DND-41 (cell line): ENCODE measurements around the gene CCDC70.

Experiments used
- ATAC-seq: fragments of 200-7000 bp; cut with Tn5 transposase; 3 replicates; pipeline ENCODE4 v1.9.1; 2021; ENCODE audit warnings: low read depth; ENCODE audit not compliant: insufficient read depth
- DNase-seq: peaks from one replicate; pipeline ENCODE4 v3.0.0-alpha.2; 2020
- H2AFZ ChIP-seq: 2 replicates; pipeline ENCODE4 v1.6.0; 2012; ENCODE audit warnings: low read depth, low read length
- H3K27ac ChIP-seq: 2 replicates; pipeline ENCODE4 v1.5.1; 2012; ENCODE audit warnings: low read length, inconsistent platforms
- H3K27me3 ChIP-seq: fragments of 200-600 bp; sonication (generic); 2 replicates; pipeline ENCODE4 v1.6.0; 2012; ENCODE audit warnings: low read length, mild to moderate bottlenecking, inconsistent platforms; ENCODE audit not compliant: insufficient read depth, poor library complexity
- H3K36me3 ChIP-seq: 2 replicates; pipeline ENCODE4 v1.5.1; 2012; ENCODE audit warnings: low read length, inconsistent platforms; ENCODE audit not compliant: insufficient read depth
- H3K4me1 ChIP-seq: 2 replicates; pipeline ENCODE4 v1.5.1; 2012; ENCODE audit warnings: mild to moderate bottlenecking, low read length; ENCODE audit not compliant: insufficient read depth
- H3K4me2 ChIP-seq: 2 replicates; pipeline ENCODE4 v1.6.0; 2012; ENCODE audit warnings: mild to moderate bottlenecking, moderate library complexity, low read length, inconsistent platforms; ENCODE audit not compliant: insufficient read depth
- H3K4me3 ChIP-seq, 2 experiments: fragments of 200-600 bp in 1 of 2; shearing (Covaris generic) in 1 of 2; 2 replicates each; pipeline ENCODE4 v1.5.1; 2012 to 2016; ENCODE audit warnings: inconsistent platforms in 2 of 2, low read length in 2 of 2, mild to moderate bottlenecking in 2 of 2, low read depth in 1 of 2, moderate library complexity in 1 of 2
- H3K79me2 ChIP-seq: 2 replicates; pipeline ENCODE4 v1.6.0; 2012; ENCODE audit warnings: low read length, inconsistent platforms; ENCODE audit not compliant: insufficient read depth
- H3K9ac ChIP-seq: 2 replicates; pipeline ENCODE4 v1.6.0; 2012; ENCODE audit warnings: low read depth, mild to moderate bottlenecking, inconsistent platforms, low read length, moderate library complexity
- H3K9me3 ChIP-seq: 2 replicates; pipeline ENCODE4 v1.5.1; 2012; ENCODE audit warnings: low read length, moderate library complexity, mild to moderate bottlenecking, inconsistent platforms; ENCODE audit not compliant: insufficient read depth, severe bottlenecking
- H4K20me1 ChIP-seq: 2 replicates; pipeline ENCODE4 v1.6.0; 2012; ENCODE audit warnings: low read length; ENCODE audit not compliant: insufficient read depth
- CTCF ChIP-seq: IDR thresholded peaks from 2 replicates; pipeline ENCODE4 v1.5.1; 2012; ENCODE audit warnings: borderline replicate concordance, low read length, moderate library complexity, mild to moderate bottlenecking; ENCODE audit not compliant: poor library complexity, severe bottlenecking; ENCODE audit errors: extremely low read depth
- EZH2 ChIP-seq: IDR thresholded peaks from 3 replicates; pipeline ENCODE4 v1.6.1; 2012; ENCODE audit warnings: borderline replicate concordance, low read depth, mild to moderate bottlenecking, moderate library complexity, low read length, inconsistent platforms; ENCODE audit not compliant: severe bottlenecking

CCDC70 gene

GRCh38 chr13:51840917-51841316, 20.9 kb upstream of the CCDC70 start:
- no peak for DNase-seq
- Histone ChIP-seq H3K9ac (no peak overlapping the region), H2AFZ (no peak overlapping the region), H3K4me3 (no peak overlapping the region), H3K4me2 (no peak overlapping the region), H3K4me1 (peaks cover 5% of the 10 kb centered on the region), H3K36me3 (no peaks in the 10 kb centered on the region), H3K27ac (no peak overlapping the region), H3K27me3 (peaks cover 3% of the 10 kb centered on the region), H4K20me1 (no peaks in the 10 kb centered on the region), H3K9me3 (no peaks in the 10 kb centered on the region), H3K79me2 (no peaks in the 10 kb centered on the region)
- TF ChIP-seq EZH2, result no peak
- TF ChIP-seq CTCF, result no peak
- no peak for ATAC-seq

GRCh38 chr13:51841732-51842131, 20.0 kb upstream of the CCDC70 start:
- Histone ChIP-seq H2AFZ (no peak overlapping the region), H3K27me3 (peaks cover 3% of the 10 kb centered on the region), H3K4me1 (peaks cover 5% of the 10 kb centered on the region), H4K20me1 (no peaks in the 10 kb centered on the region), H3K27ac (no peak overlapping the region), H3K79me2 (no peaks in the 10 kb centered on the region), H3K4me3 (no peak overlapping the region), H3K9ac (no peak overlapping the region), H3K9me3 (no peaks in the 10 kb centered on the region), H3K4me2 (no peak overlapping the region), H3K36me3 (no peaks in the 10 kb centered on the region)
- no peak for DNase-seq
- no peak for ATAC-seq
- no peak for TF ChIP-seq CTCF
- no peak for TF ChIP-seq EZH2

GRCh38 chr13:51843529-51843928, 18.2 kb upstream of the CCDC70 start:
- no peak for ATAC-seq
- H3K79me2 ChIP-seq, result no peaks in the 10 kb centered on the region
- no peak overlapping the region for H2AFZ ChIP-seq
- TF ChIP-seq CTCF (no peak), EZH2 (no peak)
- peaks cover 6% of the 10 kb centered on the region for H3K27me3 ChIP-seq
- H3K36me3 ChIP-seq, result no peaks in the 10 kb centered on the region
- DNase-seq, result no peak
- H3K27ac ChIP-seq, result no peak overlapping the region
- H3K4me2 ChIP-seq, result no peak overlapping the region
- H3K9me3 ChIP-seq, result no peaks in the 10 kb centered on the region
- H3K9ac ChIP-seq, result no peak overlapping the region
- peaks cover 5% of the 10 kb centered on the region for H3K4me1 ChIP-seq
- no peak overlapping the region for H3K4me3 ChIP-seq
- no peaks in the 10 kb centered on the region for H4K20me1 ChIP-seq
